Measurements from ENCODE around the gene RACGAP1.

Gene RACGAP1

GRCh38 chr12:49941556-49942511, 83.5 kb downstream of the RACGAP1 start:
- no peak for DNase-seq (ENCODE audit: low read depth in 3 of 3)

DNA sequence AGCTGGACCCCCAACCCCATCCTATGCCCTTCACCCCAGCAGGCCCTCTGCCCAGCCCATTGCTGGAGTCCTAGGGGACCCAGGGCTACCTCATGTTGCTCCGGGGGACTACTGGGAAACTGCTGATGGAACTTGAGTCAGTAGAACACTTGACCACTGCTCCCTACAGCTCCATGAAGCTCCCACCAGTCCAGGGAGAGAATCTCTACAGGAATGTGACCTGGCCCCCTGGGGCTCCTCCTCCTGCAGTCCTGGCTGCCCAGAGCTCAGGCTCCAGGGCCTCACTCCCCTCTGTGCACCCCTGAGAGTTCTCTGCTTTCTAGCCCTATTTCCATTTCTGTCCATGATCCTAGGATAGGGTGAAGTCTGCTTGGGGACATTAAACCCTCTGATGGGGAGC, 85.6 kb downstream of the RACGAP1 start:
- DNase-seq (ENCODE audit: low read depth in 3 of 3) = no peak

GRCh38 chr12:49939307-49939706, 86.0 kb downstream of the RACGAP1 start:
- DNase-seq (ENCODE audit: low read depth in 3 of 3) = no peak

Measured in stimulated activated CD4-positive, alpha-beta T cell treated with anti-CD3 and anti-CD28 coated beads, TNF-alpha, amount 100 ng/mL, for 48 hours (primary cell).